Fibroblast of lung (primary cell): ENCODE results near the gene CORO1C. TPM values are rescaled to one million over a fixed set of nuclear protein-coding genes. Genes with fewer than 3 reads are reported as not detected.

Source experiments
- DNase-seq, 2 donors: peaks; one replicate each; pipeline versions ENCODE4 v3.0.0 to v3.0.0-alpha.2; 2010; ENCODE audit warnings: low read depth in 2 of 2
- H2AFZ ChIP-seq: 2 replicates; pipeline ENCODE4 v1.5.1; 2012; ENCODE audit warnings: low read length, control low read depth, inconsistent platforms
- H3K27ac ChIP-seq: 2 replicates; pipeline ENCODE4 v1.5.1; 2011; ENCODE audit warnings: low read length, control low read depth; ENCODE audit not compliant: insufficient read depth
- H3K27me3 ChIP-seq: 2 replicates; pipeline ENCODE4 v1.5.1; 2011; ENCODE audit warnings: mild to moderate bottlenecking, low read length; ENCODE audit not compliant: control insufficient read depth, insufficient read depth
- H3K36me3 ChIP-seq: 2 replicates; pipeline ENCODE4 v1.5.1; 2011; ENCODE audit warnings: low read length; ENCODE audit not compliant: control insufficient read depth, insufficient read depth
- H3K4me1 ChIP-seq: 2 replicates; pipeline ENCODE4 v1.5.1; 2011; ENCODE audit warnings: low read length; ENCODE audit not compliant: control insufficient read depth, insufficient read depth; ENCODE audit errors: extremely low read depth
- H3K4me2 ChIP-seq: 2 replicates; pipeline ENCODE4 v1.5.1; 2011; ENCODE audit warnings: low read length, control low read depth; ENCODE audit not compliant: insufficient read depth; ENCODE audit errors: extremely low read depth
- H3K4me3 ChIP-seq, 4 experiments: fragments of 200-600 bp in 1 of 4; sonication (generic) in 1 of 4; replicated peaks in 1 of 4; 2 replicates each; pipeline ENCODE4 v1.5.1; 2011 to 2016; ENCODE audit warnings: low read length in 4 of 4, low read depth in 3 of 4, mild to moderate bottlenecking in 3 of 4, control low read depth in 2 of 4, inconsistent platforms in 1 of 4, mixed read lengths in 1 of 4; ENCODE audit not compliant: insufficient read depth in 1 of 4; ENCODE audit errors: control extremely low read depth in 1 of 4
- H3K79me2 ChIP-seq: 2 replicates; pipeline ENCODE4 v1.5.1; 2012; ENCODE audit warnings: mild to moderate bottlenecking, low read length, inconsistent platforms; ENCODE audit not compliant: control insufficient read depth, insufficient read depth
- H3K9ac ChIP-seq: 2 replicates; pipeline ENCODE4 v1.5.1; 2011; ENCODE audit warnings: mild to moderate bottlenecking, low read length, control low read depth; ENCODE audit not compliant: insufficient read depth
- H3K9me3 ChIP-seq: 2 replicates; pipeline ENCODE4 v1.5.1; 2012; ENCODE audit warnings: low read depth, low read length; ENCODE audit not compliant: control insufficient read depth, insufficient read depth
- H4K20me1 ChIP-seq: 2 replicates; pipeline ENCODE4 v1.5.1; 2011; ENCODE audit warnings: low read length; ENCODE audit not compliant: control insufficient read depth, insufficient read depth; ENCODE audit errors: extremely low read depth
- CTCF ChIP-seq, 2 donors: IDR thresholded peaks in 1 of 2; conservative IDR thresholded peaks in 1 of 2; 1 replicate in 1 of 2; 2 replicates in 1 of 2; pipeline ENCODE4 v1.5.1; 2011 to 2012; ENCODE audit warnings: low read length in 2 of 2, control low read depth in 1 of 2, inconsistent platforms in 1 of 2, low read depth in 1 of 2, mild to moderate bottlenecking in 1 of 2
- EZH2 ChIP-seq: IDR thresholded peaks from 2 replicates; pipeline ENCODE4 v1.5.1; 2012; ENCODE audit warnings: low read length, control low read depth, mild to moderate bottlenecking; ENCODE audit errors: missing control alignments
- polyA plus RNA-seq, 2 donors: library from polyadenylated mRNA; depleted of rRNA in 1 of 2; stranded (reverse) in 1 of 2; unstranded in 1 of 2; fragments of >200 nt; gene quantifications; 2 replicates each; pipeline ENCODE4 v1.2.1, GENCODE V29; 2011 to 2012; ENCODE audit warnings: missing spikeins in 1 of 2
- total RNA-seq: library from RNA; depleted of rRNA; stranded (reverse); fragments of >200 nt; gene quantifications from 2 replicates; pipeline ENCODE4 v1.2.1, GENCODE V29; 2014

CORO1C gene
- total and polyA plus RNA-seq, 2 donors (not counting 1 experiment from before 2014, with no cell fraction given): 288 to 542 TPM

- Histone ChIP-seq H3K36me3 (peaks cover 12% of the 10 kb centered on the region), H3K27me3 (no peaks in the 10 kb centered on the region), H3K9me3 (no peaks in the 10 kb centered on the region), H3K27ac (no peak overlapping the region), H3K9ac (no peak overlapping the region), H3K4me1 (no peaks in the 10 kb centered on the region), H3K4me2 (no peak overlapping the region), H3K4me3 (no peak overlapping the region), H2AFZ (no peak overlapping the region), H4K20me1 (no peaks in the 10 kb centered on the region), H3K79me2 (peaks cover 93% of the 10 kb centered on the region)
- DNase-seq: no peak
- no peak for TF ChIP-seq CTCF (conservative IDR thresholded peaks at IDR 0.05 in 1 of 2, IDR thresholded peaks at IDR 0.05 in 1 of 2; ENCODE audit: low read depth in 1 of 2, low read length in 2 of 2)
- no peak for TF ChIP-seq EZH2
Measured at GRCh38 chr12:108678104-108678730, 53.1 kb downstream of the CORO1C start.

- TF ChIP-seq EZH2: no peak
- H3K9me3 ChIP-seq: no peaks in the 10 kb centered on the region
- no peak overlapping the region for H3K27ac ChIP-seq
- no peak overlapping the region for H3K4me3 ChIP-seq
- no peak overlapping the region for H3K4me2 ChIP-seq
- H3K4me1 ChIP-seq: no peaks in the 10 kb centered on the region
- no peak overlapping the region for H3K9ac ChIP-seq
- no peaks in the 10 kb centered on the region for H3K27me3 ChIP-seq
- peaks cover 93% of the 10 kb centered on the region for H3K79me2 ChIP-seq
- peaks cover 12% of the 10 kb centered on the region for H3K36me3 ChIP-seq
- no peak overlapping the region for H2AFZ ChIP-seq
- no peak for DNase-seq
- H4K20me1 ChIP-seq: no peaks in the 10 kb centered on the region
Measured at GRCh38 chr12:108677381-108677780, 53.9 kb downstream of the CORO1C start.

DNA sequence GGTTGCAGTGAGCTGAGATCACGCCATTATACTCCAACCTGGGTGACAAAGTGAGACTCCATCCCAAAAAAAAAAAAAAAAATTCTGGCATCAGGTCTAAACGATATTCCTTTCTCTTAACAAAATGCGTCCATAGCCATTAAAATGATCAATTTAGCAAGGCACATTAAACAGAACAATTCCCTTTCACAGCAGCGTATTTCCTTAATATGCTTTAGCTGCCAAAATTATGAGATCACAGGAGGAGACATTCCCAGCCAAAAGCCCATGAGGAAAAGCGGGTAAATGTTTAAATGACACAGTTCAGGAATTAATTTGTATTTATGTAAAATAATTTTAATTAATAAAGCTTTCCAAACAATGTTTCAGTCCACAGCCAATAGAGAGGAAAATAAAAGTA is 54.6 kb downstream of the CORO1C start:
- Histone ChIP-seq H3K36me3 (peaks cover 12% of the 10 kb centered on the region), H3K9me3 (no peaks in the 10 kb centered on the region), H4K20me1 (no peaks in the 10 kb centered on the region), H3K4me1 (no peaks in the 10 kb centered on the region), H3K79me2 (peaks cover 93% of the 10 kb centered on the region), H3K9ac (no peak overlapping the region), H3K27me3 (no peaks in the 10 kb centered on the region), H3K27ac (no peak overlapping the region), H3K4me2 (no peak overlapping the region), H2AFZ (no peak overlapping the region), H3K4me3 (no peak overlapping the region)
- DNase-seq: no peak
- TF ChIP-seq CTCF (conservative IDR thresholded peaks at IDR 0.05 in 1 of 2, IDR thresholded peaks at IDR 0.05 in 1 of 2; ENCODE audit: low read depth in 1 of 2, low read length in 2 of 2) (no peak), EZH2 (no peak)
